ENCODE results near the gene TBC1D9.

DNA sequence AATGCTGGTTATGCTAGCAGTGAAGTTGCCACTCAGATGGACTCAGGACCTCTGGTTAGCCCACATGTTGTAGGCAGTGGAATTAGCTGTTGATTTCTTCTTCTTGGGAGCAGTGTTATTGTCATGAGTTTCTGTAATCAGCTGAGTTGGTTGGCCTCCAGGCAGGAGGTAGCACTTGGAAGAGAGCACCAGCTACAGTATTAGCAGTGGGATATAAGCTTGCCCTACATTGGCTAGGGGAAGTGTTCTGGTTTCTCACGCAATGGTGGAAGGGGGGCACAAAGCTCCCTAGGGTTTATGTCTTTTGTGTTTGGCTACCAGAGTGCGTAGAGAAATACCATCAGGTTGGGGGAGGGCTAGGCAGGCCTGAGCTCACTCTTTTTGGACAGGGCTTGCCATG, 153.5 kb downstream of the TBC1D9 start:
- TF ChIP-seq, protein P1, sequence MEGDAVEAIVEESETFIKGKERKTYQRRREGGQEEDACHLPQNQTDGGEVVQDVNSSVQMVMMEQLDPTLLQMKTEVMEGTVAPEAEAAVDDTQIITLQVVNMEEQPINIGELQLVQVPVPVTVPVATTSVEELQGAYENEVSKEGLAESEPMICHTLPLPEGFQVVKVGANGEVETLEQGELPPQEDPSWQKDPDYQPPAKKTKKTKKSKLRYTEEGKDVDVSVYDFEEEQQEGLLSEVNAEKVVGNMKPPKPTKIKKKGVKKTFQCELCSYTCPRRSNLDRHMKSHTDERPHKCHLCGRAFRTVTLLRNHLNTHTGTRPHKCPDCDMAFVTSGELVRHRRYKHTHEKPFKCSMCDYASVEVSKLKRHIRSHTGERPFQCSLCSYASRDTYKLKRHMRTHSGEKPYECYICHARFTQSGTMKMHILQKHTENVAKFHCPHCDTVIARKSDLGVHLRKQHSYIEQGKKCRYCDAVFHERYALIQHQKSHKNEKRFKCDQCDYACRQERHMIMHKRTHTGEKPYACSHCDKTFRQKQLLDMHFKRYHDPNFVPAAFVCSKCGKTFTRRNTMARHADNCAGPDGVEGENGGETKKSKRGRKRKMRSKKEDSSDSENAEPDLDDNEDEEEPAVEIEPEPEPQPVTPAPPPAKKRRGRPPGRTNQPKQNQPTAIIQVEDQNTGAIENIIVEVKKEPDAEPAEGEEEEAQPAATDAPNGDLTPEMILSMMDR (conservative IDR thresholded peaks at IDR 0.05; ENCODE audit: low read length): no peak
- TF ChIP-seq EZH2phosphoT487 (IDR thresholded peaks at IDR 0.05; ENCODE audit: borderline replicate concordance): no peak

All from Loucy (cell line).